K562 (cell line): ENCODE measurements around the gene DPP10. TPM values are rescaled to one million over a fixed set of nuclear protein-coding genes. Genes with fewer than 3 reads are reported as not detected.

Experiments
- ATAC-seq: fragments of 200-7000 bp; cut with Tn5 transposase; 3 replicates; pipeline ENCODE4 v1.9.1; 2020; ENCODE audit warnings: moderate library complexity
- BruUV-seq: library from RNA; stranded (reverse); fragments of 400-500 nt; replicated peaks from 2 replicates; lab custom pipeline; 2021; lab: Mats Ljungman, UMichigan
- CTCF ChIA-PET: fragments of 300-600 bp; formaldehyde crosslinking; extraction: SDS; loops from one replicate; lab custom pipeline; 2021; ENCODE audit warnings: low intra/inter-chr PET ratio; lab: Yijun Ruan, JAX
- POLR2A ChIA-PET: fragments of 300-600, 350-650 bp; sonication (Branson Sonifier 250); formaldehyde crosslinking; extraction: SDS; loops from one replicate; lab custom pipeline; 2021; ENCODE audit warnings: antibody characterized with exemption, inconsistent platforms; lab: Yijun Ruan, JAX
- DNase-seq, 4 experiments: peaks; one replicate each; pipeline versions ENCODE4 v3.0.0 to v3.0.0-alpha.2; 2011 to 2018; ENCODE audit warnings: low spot score in 3 of 4, mixed read lengths in 3 of 4; ENCODE audit errors: extremely low read depth in 1 of 4
- FAIRE-seq: peaks from 2 replicates; lab custom pipeline; 2011; peaks lifted over from hg19 to GRCh38; lab: Jason Lieb, UNC
- H2AFZ ChIP-seq: 2 replicates; pipeline ENCODE4 v1.6.0; 2011; ENCODE audit warnings: low read depth, low read length, control low read depth, inconsistent platforms
- H3K27ac ChIP-seq: fragments of 200-600 bp; 3 replicates; pipeline ENCODE4 v1.8.0; 2011; ENCODE audit warnings: low read depth, mild to moderate bottlenecking, control low read depth, inconsistent platforms, low read length, moderate library complexity, mixed read lengths; ENCODE audit errors: extremely low read depth
- H3K27me3 ChIP-seq, 2 experiments: fragments of 300-600 bp in 1 of 2; 2 replicates in 1 of 2; 3 replicates in 1 of 2; pipeline versions ENCODE4 v1.6.0 to v1.8.0; 2011; ENCODE audit warnings: inconsistent platforms in 2 of 2, low read length in 2 of 2, mild to moderate bottlenecking in 1 of 2, mixed read lengths in 1 of 2, moderate library complexity in 1 of 2; ENCODE audit not compliant: control insufficient read depth in 2 of 2, insufficient read depth in 2 of 2
- H3K36me3 ChIP-seq: fragments of 300-600 bp; 3 replicates; pipeline ENCODE4 v1.8.0; 2011; ENCODE audit warnings: mild to moderate bottlenecking, low read length, inconsistent platforms; ENCODE audit not compliant: control insufficient read depth, insufficient read depth
- H3K4me1 ChIP-seq, 2 experiments: fragments of 200-600 bp in 1 of 2; replicated peaks in 1 of 2; 2 replicates in 1 of 2; 3 replicates in 1 of 2; pipeline versions ENCODE4 v1.5.1 to v1.8.0; 2011; ENCODE audit warnings: inconsistent platforms in 2 of 2, low read length in 2 of 2, mild to moderate bottlenecking in 1 of 2, mixed read lengths in 1 of 2, moderate library complexity in 1 of 2; ENCODE audit not compliant: control insufficient read depth in 2 of 2, insufficient read depth in 2 of 2
- H3K4me2 ChIP-seq: 2 replicates; pipeline ENCODE4 v1.6.1; 2011; ENCODE audit warnings: low read length, control low read depth, inconsistent platforms, mixed read lengths; ENCODE audit not compliant: insufficient read depth
- H3K4me3 ChIP-seq: fragments of 200-600 bp; sonication (generic), shearing (Covaris generic); 2 replicates; pipeline ENCODE4 v1.5.1; 2016; ENCODE audit warnings: control low read depth, inconsistent platforms
- H3K79me2 ChIP-seq: fragments of 200-600 bp; 3 replicates; pipeline ENCODE4 v1.8.0; 2011; ENCODE audit warnings: low read length, inconsistent platforms; ENCODE audit not compliant: control insufficient read depth, insufficient read depth
- H3K9ac ChIP-seq, 2 experiments: 2 replicates each; pipeline versions ENCODE4 v1.6.0 to v1.6.1; 2011; ENCODE audit warnings: low read depth in 2 of 2, low read length in 2 of 2, control low read depth in 1 of 2, inconsistent platforms in 1 of 2, mild to moderate bottlenecking in 1 of 2, mixed read lengths in 1 of 2; ENCODE audit not compliant: insufficient read depth in 1 of 2
- H3K9me1 ChIP-seq: one replicate; pipeline ENCODE4 v1.6.0; 2011; ENCODE audit warnings: inconsistent platforms, mild to moderate bottlenecking, low read length, moderate library complexity; ENCODE audit not compliant: control insufficient read depth, insufficient read depth
- H3K9me3 ChIP-seq: replicated peaks from 2 replicates; pipeline ENCODE4 v1.5.1; 2011; ENCODE audit warnings: low read depth, low read length, inconsistent platforms; ENCODE audit not compliant: control insufficient read depth, insufficient read depth
- H4K20me1 ChIP-seq: replicated peaks from 2 replicates; pipeline ENCODE4 v1.6.1; 2011; ENCODE audit warnings: low read length, inconsistent platforms, mixed read lengths; ENCODE audit not compliant: control insufficient read depth, insufficient read depth
- ERF ChIP-seq: fragments of 450-650 bp; formaldehyde crosslinking; IDR thresholded peaks from 2 replicates; pipeline ENCODE4 v1.4.0; 2020; ENCODE audit warnings: mild to moderate bottlenecking, mixed read lengths
- FOXM1 ChIP-seq, 2 experiments: fragments of 450-650 bp in 1 of 2; sonication (generic) in 1 of 2; formaldehyde crosslinking in 1 of 2; IDR thresholded peaks; 2 replicates each; pipeline versions ENCODE4 v1.6.1 to v1.9.0; 2017 to 2022; ENCODE audit warnings: low read depth in 2 of 2, mild to moderate bottlenecking in 2 of 2, missing genetic modification reagents in 1 of 2, moderate library complexity in 1 of 2
- HNRNPH1 ChIP-seq: fragments of 200-400 bp; formaldehyde crosslinking; optimal IDR thresholded peaks from 2 replicates; pipeline ENCODE3; 2017; ENCODE audit warnings: low read depth, mild to moderate bottlenecking, low read length, moderate library complexity
- L3MBTL2 ChIP-seq: fragments of 450-650 bp; IDR thresholded peaks from 2 replicates; pipeline ENCODE4 v1.6.1; 2016; ENCODE audit warnings: mild to moderate bottlenecking, moderate library complexity
- LEF1 ChIP-seq: fragments of 450-650 bp; IDR thresholded peaks from 2 replicates; pipeline ENCODE4 v1.6.1; 2016; ENCODE audit warnings: mild to moderate bottlenecking
- NR2F6 ChIP-seq: fragments of 450-650 bp; formaldehyde crosslinking; IDR thresholded peaks from 2 replicates; pipeline ENCODE4 v1.4.0; 2020; ENCODE audit warnings: mild to moderate bottlenecking
- NUFIP1 ChIP-seq: fragments of 450-650 bp; IDR thresholded peaks from 2 replicates; pipeline ENCODE4 v1.6.1; 2018; ENCODE audit not compliant: partially characterized antibody
- RAD21 ChIP-seq, 2 experiments: fragments of 250-450 bp in 1 of 2; fragments of 450-650 bp in 1 of 2; sonication (Bioruptor Pico) in 1 of 2; formaldehyde crosslinking in 1 of 2; IDR thresholded peaks in 1 of 2; conservative IDR thresholded peaks in 1 of 2; 2 replicates each; pipeline versions ENCODE4 v1.4.0 to v1.8.0; 2020 to 2022; ENCODE audit warnings: mild to moderate bottlenecking in 2 of 2, moderate library complexity in 1 of 2
- SUPT5H ChIP-seq: fragments of 450-650 bp; IDR thresholded peaks from 2 replicates; pipeline ENCODE4 v1.6.1; 2016
- ZNF561 ChIP-seq: fragments of 450-650 bp; formaldehyde crosslinking; conservative IDR thresholded peaks from 2 replicates; pipeline ENCODE4 v1.4.0; 2020; ENCODE audit warnings: mild to moderate bottlenecking, moderate library complexity
- WGBS: fragments of 100-300 bp; shearing (Covaris generic); methylation state at CpG from one replicate; pipeline ENCODE4 v1.1.6; 2016; ENCODE audit warnings: low coverage, mixed read lengths; ENCODE audit not compliant: insufficient coverage; ENCODE audit errors: missing lambda C conversion rate; 5-methylcytosine and 5-hydroxymethylcytosine counted together
- in situ Hi-C: fragments of 300-500 bp; cut with MboI; formaldehyde crosslinking; loops from 4 replicates; pipeline ENCODE4 v1.15.0; 2018; ENCODE audit warnings: inconsistent platforms, mixed read lengths
- intact Hi-C: fragments of 100-400 bp; cut with micrococcal nuclease; formaldehyde crosslinking; loops from 2 replicates; pipeline ENCODE4 v1.14.2; 2022
- polyA plus RNA-seq, 8 experiments: library from polyadenylated mRNA; depleted of rRNA in 4 of 8; stranded (reverse) in 5 of 8; unstranded in 3 of 8; fragments of >200 nt; fragmentation: Nextera tagmentation in 2 of 8; fragmentation: Illumina TruSeq in 1 of 8; extraction: Ambion mirVana in 2 of 8; extraction: Trizol in 1 of 8; gene quantifications; 2 replicates each; pipeline versions ENCODE4 v1.2.1 to v1.2.3, GENCODE V29; 2011 to 2014; ENCODE audit warnings: inconsistent platforms in 1 of 8, missing spikeins in 1 of 8
- total RNA-seq, 7 experiments: library from RNA; depleted of rRNA in 6 of 7; stranded (reverse); fragments of >200 nt in 6 of 7; fragmentation: Illumina TruSeq in 2 of 7; extraction: Trizol in 2 of 7; gene quantifications; 2 replicates each; pipeline versions ENCODE4 v1.2.1 to v1.2.3, GENCODE V29; 2011 to 2021; ENCODE audit warnings: low replicate concordance in 1 of 7
- TF ChIP-seq, protein P1 (sequence below), 3 experiments: IDR thresholded peaks in 2 of 3; conservative IDR thresholded peaks in 1 of 3; 2 replicates each; pipeline ENCODE4 v1.5.1; 2011 to 2012; ENCODE audit warnings: low read length in 3 of 3, mild to moderate bottlenecking in 3 of 3, control low read depth in 2 of 3, improper control_type of control experiment in 1 of 3, inconsistent platforms in 1 of 3, low read depth in 1 of 3, mixed read lengths in 1 of 3, moderate library complexity in 1 of 3; ENCODE audit not compliant: insufficient read depth in 2 of 3

The DPP10 gene
- total and polyA plus RNA-seq, 9 of the 15 experiments (the other 6 are each of a cell fraction or from before 2014, with no cell fraction given) = not detected

DNA sequence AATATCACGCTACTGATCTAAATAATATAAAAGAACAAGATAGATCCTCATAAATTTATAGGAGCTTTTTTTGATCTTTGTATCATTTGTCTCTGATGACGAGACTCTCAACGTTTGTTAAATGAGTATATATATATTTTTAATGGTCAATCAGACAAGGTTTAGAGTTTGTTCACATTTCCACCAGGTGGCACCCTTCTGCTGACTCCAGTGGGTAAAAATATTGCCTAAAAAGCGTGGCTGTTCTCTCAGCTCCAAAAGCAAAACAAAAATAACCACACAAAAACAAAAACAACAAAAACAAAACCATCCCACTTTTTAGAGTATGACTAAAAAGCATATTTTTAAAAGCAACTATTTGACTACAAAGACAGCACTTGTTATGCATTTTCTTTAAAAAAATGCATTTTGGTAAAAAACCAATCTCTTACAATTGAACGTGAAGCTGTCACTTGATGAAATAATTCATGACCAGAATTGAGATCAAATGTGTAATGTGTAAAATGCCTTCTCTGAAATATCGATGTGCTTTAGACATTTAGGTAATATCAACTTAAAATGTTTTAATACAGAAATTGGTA lies 723.2 kb downstream of the DPP10 start:
- Histone ChIP-seq H3K79me2 (no peaks in the 10 kb centered on the region), H3K4me1 (no peaks in the 10 kb centered on the region), H3K9ac (no peak overlapping the region), H3K9me3 (no peaks in the 10 kb centered on the region), H2AFZ (no peak overlapping the region), H3K36me3 (no peaks in the 10 kb centered on the region), H3K27ac (no peak overlapping the region), H3K9me1 (no peaks in the 10 kb centered on the region), H4K20me1 (no peaks in the 10 kb centered on the region), H3K27me3 (no peaks in the 10 kb centered on the region)
- ATAC-seq (no peak), FAIRE-seq (no peak), DNase-seq (peak in 2 of 4 experiments; percentile 11 to 28)
- CTCF ChIA-PET = no interaction called here
- intact Hi-C loops (no loop called here), in situ Hi-C loops (no loop called here)
- BruUV-seq = no TSS peak
- WGBS = 2% methylated on average over 6 of the region's 6 CpGs
- POLR2A ChIA-PET = no interaction called here
- no peak for TF ChIP-seq LEF1
- no peak for TF ChIP-seq ERF (CRISPR knock-in tag)
- TF ChIP-seq FOXM1 (IDR thresholded peaks at IDR 0.05; ENCODE audit: low read depth) = no peak
- no peak for TF ChIP-seq FOXM1 (CRISPR knock-in tag; IDR thresholded peaks at IDR 0.05; ENCODE audit: low read depth)
- TF ChIP-seq NUFIP1 = no peak
- TF ChIP-seq SUPT5H = no peak
- TF ChIP-seq, protein P1, sequence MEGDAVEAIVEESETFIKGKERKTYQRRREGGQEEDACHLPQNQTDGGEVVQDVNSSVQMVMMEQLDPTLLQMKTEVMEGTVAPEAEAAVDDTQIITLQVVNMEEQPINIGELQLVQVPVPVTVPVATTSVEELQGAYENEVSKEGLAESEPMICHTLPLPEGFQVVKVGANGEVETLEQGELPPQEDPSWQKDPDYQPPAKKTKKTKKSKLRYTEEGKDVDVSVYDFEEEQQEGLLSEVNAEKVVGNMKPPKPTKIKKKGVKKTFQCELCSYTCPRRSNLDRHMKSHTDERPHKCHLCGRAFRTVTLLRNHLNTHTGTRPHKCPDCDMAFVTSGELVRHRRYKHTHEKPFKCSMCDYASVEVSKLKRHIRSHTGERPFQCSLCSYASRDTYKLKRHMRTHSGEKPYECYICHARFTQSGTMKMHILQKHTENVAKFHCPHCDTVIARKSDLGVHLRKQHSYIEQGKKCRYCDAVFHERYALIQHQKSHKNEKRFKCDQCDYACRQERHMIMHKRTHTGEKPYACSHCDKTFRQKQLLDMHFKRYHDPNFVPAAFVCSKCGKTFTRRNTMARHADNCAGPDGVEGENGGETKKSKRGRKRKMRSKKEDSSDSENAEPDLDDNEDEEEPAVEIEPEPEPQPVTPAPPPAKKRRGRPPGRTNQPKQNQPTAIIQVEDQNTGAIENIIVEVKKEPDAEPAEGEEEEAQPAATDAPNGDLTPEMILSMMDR (IDR thresholded peaks at IDR 0.05 in 2 of 3, conservative IDR thresholded peaks at IDR 0.05 in 1 of 3; ENCODE audit: insufficient read depth in 2 of 3, low read depth in 1 of 3, low read length in 3 of 3) = peak in 2 of 3 experiments; percentile 20 to 44; a peak in 2 of 6 replicates
- no peak for TF ChIP-seq ZNF561 (CRISPR knock-in tag)
- TF ChIP-seq NR2F6 (CRISPR knock-in tag) = no peak
- no peak for TF ChIP-seq L3MBTL2
- no peak for TF ChIP-seq HNRNPH1
- TF ChIP-seq RAD21 (CRISPR knock-in tag; conservative IDR thresholded peaks at IDR 0.05 in 1 of 2, IDR thresholded peaks at IDR 0.05 in 1 of 2) = peak; percentile 29 to 31; a peak in 3 of 4 replicates
- TF ChIP-seq, all 486 proteins: peak for 2
- no peak overlapping the region for H3K4me3 ChIP-seq
- H3K4me2 ChIP-seq = no peak overlapping the region
